Skeletal muscle tissue (tissue), 4 donors: ENCODE results near the gene RAB3GAP2. TPM values are rescaled to one million over a fixed set of nuclear protein-coding genes. Genes with fewer than 3 reads are reported as not detected.
"Not testable (repeated sequence)": the region's sequence is repeated elsewhere in the genome, so short reads cannot be mapped to it uniquely, and the experiment has no call there.

Experiments used
- H3K27ac ChIP-seq: one replicate; pipeline ENCODE4 v1.7.0; 2013; ENCODE audit warnings: mild to moderate bottlenecking, low read depth, low read length, inconsistent platforms
- H3K27me3 ChIP-seq, 3 donors: one replicate each; pipeline ENCODE4 v1.7.0; 2013; ENCODE audit warnings: low read length in 3 of 3; ENCODE audit not compliant: control insufficient read depth in 3 of 3, insufficient read depth in 3 of 3
- H3K36me3 ChIP-seq, 3 donors: one replicate each; pipeline ENCODE4 v1.7.0; 2013; ENCODE audit warnings: low read length in 3 of 3; ENCODE audit not compliant: control insufficient read depth in 3 of 3, insufficient read depth in 3 of 3
- H3K4me1 ChIP-seq, 3 donors: one replicate each; pipeline ENCODE4 v1.7.0; 2013; ENCODE audit warnings: low read length in 3 of 3, mild to moderate bottlenecking in 3 of 3; ENCODE audit not compliant: control insufficient read depth in 3 of 3, insufficient read depth in 3 of 3
- H3K4me3 ChIP-seq, 3 donors: one replicate each; pipeline ENCODE4 v1.7.0; 2013; ENCODE audit warnings: low read length in 3 of 3
- H3K9ac ChIP-seq, 3 donors: one replicate each; pipeline ENCODE4 v1.7.0; 2013; ENCODE audit warnings: low read length in 3 of 3, mild to moderate bottlenecking in 3 of 3, moderate library complexity in 2 of 3, low read depth in 1 of 3
- H3K9me3 ChIP-seq, 3 donors: one replicate each; pipeline ENCODE4 v1.7.0; 2013; ENCODE audit warnings: low read length in 3 of 3; ENCODE audit not compliant: control insufficient read depth in 3 of 3
- total RNA-seq: library from RNA; depleted of rRNA; stranded (reverse); fragments of >200 nt; gene quantifications from one replicate; pipeline ENCODE4 v1.2.3, GENCODE V29; 2014
- donor health status: Osteomylitis.

RAB3GAP2 gene
- total RNA-seq, 1 donor from 2014 or later = 23.0 TPM

GRCh38 chr1:220271706-220272046, 577 bp downstream of the RAB3GAP2 start:
- Histone ChIP-seq H3K36me3 (peaks cover 0 to 9% (median 4%) of the 10 kb centered on the region in 3 donors), H3K27ac (peak overlapping the region; percentile 83), H3K27me3 (no peaks in the 10 kb centered on the region), H3K4me3 (peak overlapping the region; percentile 95 to 98 (median 97)), H3K9ac (peak overlapping the region; percentile 94 to 95 (median 95)), H3K9me3 (no peaks in the 10 kb centered on the region), H3K4me1 (peaks cover 5 to 15% (median 11%) of the 10 kb centered on the region in 3 donors)

DNA sequence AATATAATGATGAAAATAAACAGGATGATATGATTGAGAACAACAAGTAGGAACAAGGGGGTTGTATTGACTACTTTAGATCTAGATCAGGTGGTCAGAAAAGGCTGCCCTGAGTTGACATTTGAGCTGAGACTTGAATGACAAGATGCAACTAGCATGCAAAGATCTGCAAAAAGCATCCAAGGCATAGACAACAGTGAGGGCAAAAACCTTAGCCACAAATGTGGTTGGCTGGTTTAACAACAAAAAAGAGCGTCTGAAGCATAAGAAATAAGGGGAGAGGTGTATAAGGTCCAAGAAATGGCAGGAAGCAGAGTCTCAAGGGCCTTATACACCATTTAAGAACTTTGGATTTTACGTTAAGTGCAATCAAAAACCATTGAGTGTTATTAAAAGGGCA, 3.2 kb downstream of the RAB3GAP2 start:
- Histone ChIP-seq H3K9ac (no peak overlapping the region), H3K27me3 (no peaks in the 10 kb centered on the region), H3K36me3 (peaks cover 0 to 9% (median 4%) of the 10 kb centered on the region in 3 donors), H3K4me1 (peaks cover 5 to 15% (median 11%) of the 10 kb centered on the region in 3 donors), H3K9me3 (no peaks in the 10 kb centered on the region), H3K4me3 (no peak overlapping the region), H3K27ac (no peak overlapping the region)

- Histone ChIP-seq H3K9ac (no peak overlapping the region), H3K9me3 (peaks cover 0 to 5% (median 0%) of the 10 kb centered on the region in 3 donors), H3K36me3 (peaks cover 0 to 9% (median 9%) of the 10 kb centered on the region in 3 donors), H3K27ac (no peak overlapping the region), H3K4me3 (no peak overlapping the region), H3K27me3 (no peaks in the 10 kb centered on the region), H3K4me1 (peaks cover 5 to 15% (median 11%) of the 10 kb centered on the region in 3 donors)
These were observed 4.6 kb downstream of the RAB3GAP2 start for GRCh38 chr1:220267630-220268029.

DNA sequence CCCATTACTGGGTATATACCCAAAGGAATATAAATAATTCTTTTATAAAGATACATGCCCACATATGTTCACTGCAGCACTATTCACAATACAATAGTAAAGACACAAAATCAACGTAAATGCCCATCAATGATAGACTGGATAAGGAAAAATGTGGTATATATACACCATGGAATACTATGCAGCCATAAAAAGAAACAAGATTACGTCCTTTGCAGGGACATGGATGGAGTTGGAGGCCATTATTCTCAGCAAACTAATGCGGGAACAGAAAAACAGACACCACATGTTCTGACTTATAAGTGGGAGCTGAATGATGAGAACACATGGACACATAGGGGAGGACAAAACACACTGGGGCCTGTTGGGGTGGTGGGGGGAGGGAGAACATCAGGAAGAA, 12.0 kb downstream of the RAB3GAP2 start:
- not testable (repeated sequence) for H3K27ac ChIP-seq, H3K4me1 ChIP-seq, H3K4me3 ChIP-seq, H3K36me3 ChIP-seq, H3K27me3 ChIP-seq, H3K9me3 ChIP-seq, H3K9ac ChIP-seq

- H3K9me3 ChIP-seq, H3K4me1 ChIP-seq, H3K27me3 ChIP-seq, H3K4me3 ChIP-seq, H3K9ac ChIP-seq, H3K36me3 ChIP-seq, H3K27ac ChIP-seq: not testable (repeated sequence)
These were observed 12.5 kb downstream of the RAB3GAP2 start for GRCh38 chr1:220259756-220260155.

DNA sequence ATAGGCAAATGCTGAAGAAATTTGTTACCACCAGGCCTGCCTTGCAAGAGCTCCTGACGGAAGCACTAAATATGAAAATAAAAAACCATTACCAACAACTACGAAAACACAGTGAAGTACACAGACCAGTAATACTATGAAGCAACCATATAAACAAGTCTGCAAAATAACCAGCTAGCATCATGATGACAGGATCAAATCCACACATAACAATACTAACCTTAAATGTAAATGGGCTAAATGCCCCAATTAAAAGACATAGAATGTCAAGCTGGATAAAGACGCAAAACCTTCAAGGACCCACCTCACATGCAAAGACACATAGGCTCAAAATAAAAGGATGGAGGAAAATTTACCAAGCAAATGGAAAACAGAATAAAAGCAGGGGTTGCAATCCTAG, 16.1 kb downstream of the RAB3GAP2 start:
- H3K27me3 ChIP-seq, H3K9ac ChIP-seq, H3K27ac ChIP-seq, H3K4me3 ChIP-seq, H3K9me3 ChIP-seq, H3K4me1 ChIP-seq: not testable (repeated sequence)
- peaks cover 6 to 11% (median 10%) of the 10 kb centered on the region in 3 donors for H3K36me3 ChIP-seq

- H3K27ac ChIP-seq = no peak overlapping the region
- H3K9ac ChIP-seq = no peak overlapping the region
- no peak overlapping the region for H3K4me3 ChIP-seq
These were observed 17.0 kb downstream of the RAB3GAP2 start for GRCh38 chr1:220255204-220255603.

GRCh38 chr1:220253290-220253689, 19.0 kb downstream of the RAB3GAP2 start:
- H3K9ac ChIP-seq, H3K27me3 ChIP-seq, H3K9me3 ChIP-seq, H3K4me1 ChIP-seq, H3K4me3 ChIP-seq, H3K27ac ChIP-seq: not testable (repeated sequence)
- peaks cover 6 to 19% (median 14%) of the 10 kb centered on the region in 3 donors for H3K36me3 ChIP-seq

More at GRCh38 chr1:220255204-220255603, 17.0 kb downstream of the RAB3GAP2 start:
- H3K27me3 ChIP-seq = no peaks in the 10 kb centered on the region
- H3K36me3 ChIP-seq = peaks cover 6 to 14% (median 12%) of the 10 kb centered on the region in 3 donors
- no peaks in the 10 kb centered on the region for H3K4me1 ChIP-seq
- H3K9me3 ChIP-seq = no peaks in the 10 kb centered on the region

- H3K27ac ChIP-seq = no peak overlapping the region
- peaks cover 6 to 19% (median 14%) of the 10 kb centered on the region in 3 donors for H3K36me3 ChIP-seq
- H3K9me3 ChIP-seq = peaks cover 0 to 3% (median 0%) of the 10 kb centered on the region in 3 donors
- H3K4me3 ChIP-seq = no peak overlapping the region
- no peak overlapping the region for H3K9ac ChIP-seq
- H3K4me1 ChIP-seq = no peaks in the 10 kb centered on the region
- H3K27me3 ChIP-seq = no peaks in the 10 kb centered on the region
These were observed 21.0 kb downstream of the RAB3GAP2 start for GRCh38 chr1:220251272-220251671.

GRCh38 chr1:220250681-220251080, 21.6 kb downstream of the RAB3GAP2 start:
- no peak overlapping the region for H3K27ac ChIP-seq
- no peak overlapping the region for H3K9ac ChIP-seq
- no peaks in the 10 kb centered on the region for H3K4me1 ChIP-seq
- H3K36me3 ChIP-seq = peaks cover 6 to 19% (median 14%) of the 10 kb centered on the region in 3 donors
- H3K9me3 ChIP-seq = peaks cover 0 to 3% (median 0%) of the 10 kb centered on the region in 3 donors
- no peak overlapping the region for H3K4me3 ChIP-seq
- H3K27me3 ChIP-seq = no peaks in the 10 kb centered on the region
